HTERT RPE-1 (cell line): ENCODE results near the gene RABGAP1L.
"Not testable (repeated sequence)": the region's sequence is repeated elsewhere in the genome, so short reads cannot be mapped to it uniquely, and the experiment has no call there.

Source experiments
- in situ Hi-C: fragments of 300-500 bp; cut with MboI; formaldehyde crosslinking; loops from 4 replicates; pipeline ENCODE4 v1.14.3; 2020; ENCODE audit warnings: low sequenced_read_pairs

RABGAP1L gene

GRCh38 chr1:174153085-174153824, 6.1 kb upstream of the RABGAP1L start:
- in situ Hi-C loops: no loop called here

DNA sequence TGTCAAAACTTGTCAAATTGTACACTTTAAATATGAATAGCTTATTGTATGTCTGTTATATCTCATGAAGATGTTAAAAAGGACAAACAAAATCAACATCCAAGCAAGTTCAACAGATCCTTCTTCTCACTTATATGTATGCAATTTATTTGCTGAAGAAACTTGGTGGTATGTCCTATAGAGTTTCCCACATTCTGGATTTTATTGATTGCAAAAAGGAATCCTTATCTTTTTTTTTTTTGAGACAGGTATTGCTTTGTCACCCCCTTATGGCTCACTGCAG, 5.6 kb upstream of the RABGAP1L start:
- in situ Hi-C loops: no loop called here

GRCh38 chr1:174156437-174156836, 2.9 kb upstream of the RABGAP1L start:
- in situ Hi-C loops: no loop called here

DNA sequence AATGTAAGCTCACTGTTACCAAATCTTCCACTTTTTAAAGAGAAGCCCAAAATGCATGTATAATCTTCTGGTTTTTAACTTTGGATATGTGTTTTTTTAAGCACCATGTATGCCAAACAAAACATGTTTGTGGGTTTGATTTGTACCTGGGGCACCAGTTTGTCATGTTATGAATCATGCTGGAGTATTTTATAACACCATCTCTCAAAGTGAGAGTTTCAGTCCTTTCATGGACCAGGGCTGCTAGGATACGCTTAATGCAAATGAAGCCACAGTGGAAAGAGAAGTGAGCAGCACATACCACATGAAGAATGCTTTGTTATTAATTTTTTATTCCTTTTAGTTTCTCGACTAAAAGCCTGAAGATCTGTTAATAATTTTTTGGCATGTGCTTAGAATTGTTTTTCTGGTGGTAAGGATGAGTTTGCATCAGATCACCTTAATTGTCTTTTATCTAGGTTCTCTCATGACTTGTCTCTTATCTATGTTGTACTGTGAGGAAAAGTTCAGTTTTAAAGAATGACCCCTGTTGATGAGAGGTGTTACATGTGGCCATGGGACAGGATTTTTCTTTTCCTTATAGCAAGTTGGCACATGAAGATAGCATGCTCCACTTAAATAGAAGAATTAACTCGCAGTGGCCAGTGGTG, 2.0 kb upstream of the RABGAP1L start:
- in situ Hi-C loops: no loop called here

DNA sequence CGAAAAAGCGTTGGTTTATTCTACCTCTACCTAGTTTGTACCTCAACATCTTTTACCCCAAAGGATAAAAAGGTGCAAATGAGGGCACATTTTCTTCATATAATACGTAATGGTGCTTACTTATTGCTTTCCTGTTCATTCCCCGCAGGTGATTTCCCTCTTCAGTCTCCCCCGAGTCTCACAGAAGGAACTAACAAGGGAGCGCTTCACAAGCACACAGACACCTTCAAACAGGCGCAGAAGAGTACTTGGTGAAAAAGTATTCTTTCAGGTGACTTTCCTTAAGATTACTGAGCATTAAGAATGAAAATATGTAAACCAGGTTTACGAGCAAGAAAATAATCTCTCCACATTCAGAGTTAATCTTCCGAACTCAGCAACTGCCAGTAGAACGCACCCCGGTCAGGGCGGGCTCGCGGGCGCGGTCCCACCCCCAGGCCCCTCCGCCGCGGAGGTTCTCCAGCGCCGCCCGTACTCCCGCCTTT, 511 bp upstream of the RABGAP1L start:
- in situ Hi-C loops: no loop called here

DNA sequence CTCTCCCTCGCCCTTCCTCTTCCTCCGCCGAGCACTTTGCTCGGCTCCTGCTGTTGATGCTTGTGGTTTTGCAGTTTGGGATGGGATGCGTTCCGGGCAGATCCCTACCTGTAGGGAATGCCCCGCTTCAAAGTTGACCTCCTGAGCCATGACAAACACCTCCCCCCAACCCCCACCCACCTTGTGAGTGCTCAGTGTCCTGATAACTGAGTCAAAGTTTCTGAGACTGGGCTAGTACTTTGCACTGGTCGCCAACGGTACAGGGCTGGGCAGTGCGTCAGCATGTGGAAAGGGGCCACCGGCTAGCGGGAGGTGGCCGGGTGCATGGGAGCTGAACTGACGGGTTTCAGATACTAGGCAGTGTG, 771 bp downstream of the RABGAP1L start:
- in situ Hi-C loops: no loop called here

GRCh38 chr1:174160603-174161002, 1.3 kb downstream of the RABGAP1L start:
- in situ Hi-C loops: no loop called here

GRCh38 chr1:174161813-174162212, 2.5 kb downstream of the RABGAP1L start:
- in situ Hi-C loops: no loop called here

DNA sequence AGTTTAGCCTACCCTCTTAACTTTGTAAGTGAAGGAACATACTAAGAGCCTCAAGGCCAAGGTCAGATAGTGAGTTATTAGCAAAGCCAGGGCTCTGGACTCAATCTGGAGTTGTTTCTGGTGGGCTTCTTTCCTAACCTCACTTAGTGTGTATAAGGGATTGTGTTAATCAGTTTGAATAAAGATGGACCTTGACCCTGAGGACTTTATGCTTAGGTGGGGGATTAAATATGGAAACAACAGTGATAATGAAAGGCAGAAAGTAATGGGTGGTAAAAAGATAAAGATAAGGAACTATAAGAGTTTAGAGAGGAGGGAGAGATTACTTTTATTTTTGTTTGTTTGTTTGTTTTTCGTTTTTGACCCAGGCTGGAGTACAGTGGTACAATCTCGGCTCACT, 5.5 kb downstream of the RABGAP1L start:
- in situ Hi-C loops: no loop called here

DNA sequence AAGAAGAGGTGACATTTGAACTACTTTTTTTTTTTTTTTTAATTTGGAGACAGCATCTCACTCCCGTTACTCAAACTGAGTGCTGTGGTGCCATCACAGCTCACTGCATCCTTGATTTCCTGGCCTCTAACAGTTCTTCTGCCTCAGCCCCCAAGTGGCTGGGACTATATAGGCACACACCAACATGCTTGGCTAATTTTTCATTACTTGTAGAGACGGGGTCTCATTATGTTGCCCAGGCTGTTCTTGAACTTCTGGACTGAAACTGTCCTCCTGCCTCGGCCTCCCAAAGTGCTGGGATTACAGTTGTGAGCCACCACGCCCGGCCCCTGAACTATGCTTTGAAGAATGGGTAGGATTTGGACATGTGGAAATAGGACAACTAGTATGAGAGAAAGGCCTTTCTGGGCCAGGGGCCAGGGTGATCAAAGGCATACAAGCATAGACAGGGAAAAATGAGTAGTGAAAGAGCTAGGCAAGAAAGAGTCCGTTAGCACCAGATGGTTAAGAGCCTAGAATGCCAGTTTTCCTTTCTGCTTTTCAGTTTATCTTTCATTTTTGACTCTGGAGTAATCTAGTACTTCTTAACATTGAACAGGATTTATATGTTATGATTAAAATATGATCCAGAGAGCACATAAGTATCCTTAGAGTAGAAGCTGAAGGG, 6.3 kb downstream of the RABGAP1L start:
- in situ Hi-C loops: no loop called here

DNA sequence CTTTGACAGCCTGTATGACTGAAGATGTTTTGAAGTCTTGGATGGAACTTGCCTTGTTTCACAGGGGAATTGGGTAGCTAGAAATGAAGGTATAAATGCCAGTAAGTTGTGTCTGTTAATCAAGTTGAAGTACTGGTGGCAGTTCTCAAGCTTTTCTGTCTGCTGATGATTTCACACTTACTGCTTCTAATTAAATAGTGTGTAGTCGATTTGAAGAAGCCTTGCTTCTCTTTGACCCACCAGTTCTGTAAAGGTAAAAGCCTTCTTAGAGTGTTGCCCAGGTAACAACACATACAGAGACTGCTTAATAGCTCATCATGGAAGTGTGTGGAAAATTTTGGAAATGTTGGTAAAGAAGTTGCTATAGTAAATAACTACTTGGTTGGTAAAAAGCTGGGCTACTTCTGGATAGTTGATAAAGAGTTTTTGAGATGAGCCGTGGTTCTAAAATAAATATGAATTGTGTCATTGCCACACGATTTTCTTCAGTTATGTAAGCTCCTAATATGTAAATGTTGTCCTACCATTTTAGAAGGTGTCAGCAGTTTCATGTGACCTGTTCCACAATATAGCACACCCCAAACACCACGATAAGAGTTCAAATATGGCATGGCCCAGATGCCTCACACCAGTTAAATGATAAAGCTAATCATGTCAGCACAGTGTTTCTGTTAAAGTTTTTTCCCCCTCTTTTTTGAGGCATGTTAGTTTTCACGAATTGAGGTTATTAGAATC, 7.4 kb downstream of the RABGAP1L start:
- in situ Hi-C loops: no loop called here

DNA sequence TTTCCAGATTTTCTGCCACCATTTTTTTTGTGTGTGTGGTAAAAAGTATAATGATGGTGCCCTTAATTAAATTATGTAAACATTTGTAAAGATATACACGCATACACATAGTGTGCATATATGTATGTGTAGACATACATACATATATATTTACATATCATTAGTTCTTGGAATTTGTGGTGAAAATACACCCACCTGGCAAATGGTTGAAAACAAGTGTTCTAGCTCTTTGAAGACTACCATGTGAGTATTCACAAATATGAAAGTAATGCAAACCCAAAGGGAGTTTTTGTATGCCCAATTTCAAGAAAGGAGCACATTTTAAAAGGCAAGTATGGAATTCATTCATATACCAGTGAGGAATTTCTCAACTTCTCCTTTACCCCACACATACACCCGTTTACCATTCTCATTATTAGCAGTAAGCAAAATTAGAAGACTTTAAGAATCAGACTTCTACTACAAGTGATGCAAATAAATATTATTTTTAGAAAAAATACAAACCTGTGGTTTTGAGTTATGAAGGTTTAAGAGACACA, 8.0 kb downstream of the RABGAP1L start:
- in situ Hi-C loops: no loop called here

- in situ Hi-C loops: no loop called here
Observed at GRCh38 chr1:174169342-174169741, 10.0 kb downstream of the RABGAP1L start.

- in situ Hi-C loops: no loop called here
Observed at GRCh38 chr1:174171073-174171472, 11.8 kb downstream of the RABGAP1L start.

DNA sequence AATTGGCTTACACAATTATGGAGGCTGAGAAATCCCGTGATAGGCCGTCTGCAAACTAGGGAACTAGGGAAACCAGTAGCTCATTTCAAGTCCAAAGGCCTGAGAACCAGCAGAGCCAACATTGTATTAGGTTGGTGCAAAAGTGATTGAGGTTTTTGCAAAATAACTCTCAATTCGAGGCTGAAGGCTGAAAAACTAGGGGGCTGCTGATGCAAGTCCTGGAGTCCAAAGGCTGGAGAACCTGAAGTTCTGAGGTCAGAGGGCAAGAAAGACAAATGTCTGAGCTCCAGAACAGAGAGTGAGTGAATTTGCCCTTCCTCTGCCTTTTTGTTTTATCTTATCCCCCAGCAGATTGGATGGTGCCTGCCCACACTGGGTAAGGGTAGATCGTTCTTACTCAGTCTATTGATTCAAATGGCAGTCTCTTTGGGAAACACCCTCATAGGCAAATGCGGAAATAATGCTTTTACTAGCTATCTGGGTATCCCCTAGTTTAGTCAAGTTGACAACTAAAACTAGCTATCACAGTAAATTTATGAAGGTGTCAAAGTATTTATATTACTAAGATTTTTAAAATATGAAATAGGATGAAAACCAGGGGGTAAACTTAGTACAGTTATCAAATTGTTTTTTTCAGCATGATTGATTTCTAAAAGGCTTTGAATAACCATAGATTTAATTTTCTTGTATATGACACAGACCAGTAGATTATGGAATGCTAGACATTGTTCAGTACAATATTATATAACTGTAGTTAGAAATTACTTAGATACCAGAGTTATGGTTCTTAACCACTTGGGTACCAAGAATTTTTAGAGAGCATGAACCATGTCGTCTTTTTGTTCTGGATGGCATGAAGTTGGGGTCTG, 15.4 kb downstream of the RABGAP1L start:
- in situ Hi-C loops: no loop called here

GRCh38 chr1:174178459-174178858, 19.1 kb downstream of the RABGAP1L start:
- in situ Hi-C loops: not testable (repeated sequence)

DNA sequence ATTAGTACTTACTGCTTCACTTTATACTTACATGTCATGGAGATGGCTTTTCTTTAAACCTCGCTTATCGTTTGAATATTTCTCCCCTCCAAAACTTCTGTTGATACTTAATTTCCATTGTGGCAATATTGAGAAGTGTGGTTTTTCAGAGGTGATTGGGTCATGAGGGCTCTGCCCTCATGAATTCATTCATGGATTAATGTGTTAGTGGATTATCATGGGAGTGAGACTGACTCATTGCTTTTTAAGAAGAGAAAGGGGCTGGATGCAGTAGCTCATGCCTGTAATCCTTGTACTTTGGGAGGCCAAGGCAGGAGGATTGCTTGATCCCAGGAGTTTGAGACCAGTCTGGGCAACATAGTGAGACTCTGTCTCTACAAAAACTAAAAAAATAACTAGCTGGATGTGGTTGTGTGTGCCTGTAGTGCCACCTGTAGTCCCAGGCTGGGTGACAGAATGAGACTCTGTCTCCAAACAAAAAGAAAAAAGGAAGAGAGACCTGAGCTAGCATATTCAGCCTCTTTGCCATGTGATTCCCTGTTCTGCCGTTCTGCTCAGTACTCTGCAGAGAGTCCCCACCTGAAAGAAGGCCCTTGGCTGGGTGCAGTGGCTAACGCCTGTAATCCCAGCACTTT, 30.2 kb downstream of the RABGAP1L start:
- in situ Hi-C loops: no loop called here

- in situ Hi-C loops: no loop called here
Observed at GRCh38 chr1:174190691-174191199, 31.4 kb downstream of the RABGAP1L start.

- in situ Hi-C loops: no loop called here
Observed at GRCh38 chr1:174191349-174191862, 32.1 kb downstream of the RABGAP1L start.
